GM21825 (cell line): ENCODE measurements around the gene PLP1.
"Not testable (repeated sequence)": the region's sequence is repeated elsewhere in the genome, so short reads cannot be mapped to it uniquely, and the experiment has no call there.

Experiments
- ATAC-seq: cut with Tn5 transposase; IDR thresholded peaks from one replicate; pipeline ENCODE4 v1.9.1; 2021; ENCODE audit warnings: mild to moderate bottlenecking, moderate library complexity; ENCODE audit not compliant: unreplicated experiment

The PLP1 gene, protein sequence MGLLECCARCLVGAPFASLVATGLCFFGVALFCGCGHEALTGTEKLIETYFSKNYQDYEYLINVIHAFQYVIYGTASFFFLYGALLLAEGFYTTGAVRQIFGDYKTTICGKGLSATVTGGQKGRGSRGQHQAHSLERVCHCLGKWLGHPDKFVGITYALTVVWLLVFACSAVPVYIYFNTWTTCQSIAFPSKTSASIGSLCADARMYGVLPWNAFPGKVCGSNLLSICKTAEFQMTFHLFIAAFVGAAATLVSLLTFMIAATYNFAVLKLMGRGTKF

DNA sequence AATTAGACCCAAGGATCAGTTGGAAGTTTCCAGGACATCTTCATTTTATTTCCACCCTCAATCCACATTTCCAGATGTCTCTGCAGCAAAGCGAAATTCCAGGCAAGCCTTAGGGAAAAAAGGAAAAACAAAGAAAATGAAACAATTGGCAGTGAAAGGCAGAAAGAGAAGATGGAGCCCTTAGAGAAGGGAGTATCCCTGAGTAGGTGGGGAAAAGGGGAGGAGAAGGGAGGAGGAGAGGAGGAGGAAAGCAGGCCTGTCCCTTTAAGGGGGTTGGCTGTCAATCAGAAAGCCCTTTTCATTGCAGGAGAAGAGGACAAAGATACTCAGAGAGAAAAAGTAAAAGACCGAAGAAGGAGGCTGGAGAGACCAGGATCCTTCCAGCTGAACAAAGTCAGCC, at the start of gene PLP1:
Gene PLP1, plus strand, starts transcription at position 295 of the 400 bp plus-strand sequence. CDS start 156 bp downstream, outside the sequence.
- ATAC-seq: no peak

DNA sequence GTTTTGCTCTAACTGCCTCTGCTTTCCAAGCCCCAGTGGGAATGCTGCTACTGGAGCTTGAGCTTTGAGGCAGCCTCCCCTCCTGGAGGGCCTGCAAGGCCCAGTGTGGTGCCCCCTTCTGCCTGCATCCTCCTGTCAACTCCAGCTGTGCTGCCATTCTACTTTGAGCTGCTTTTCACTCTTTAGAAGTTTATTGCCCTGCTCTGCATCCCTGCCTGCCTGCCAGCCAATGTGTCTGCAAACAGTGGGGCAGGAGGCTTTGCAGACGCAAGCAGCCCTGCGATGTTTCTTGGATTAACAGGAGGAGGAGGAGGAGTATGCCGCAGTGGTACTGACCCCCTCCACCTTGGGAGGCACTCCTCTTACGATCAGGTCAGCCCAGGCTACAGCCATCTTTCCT, 49.5 kb upstream of the PLP1 start:
- ATAC-seq: no peak

DNA sequence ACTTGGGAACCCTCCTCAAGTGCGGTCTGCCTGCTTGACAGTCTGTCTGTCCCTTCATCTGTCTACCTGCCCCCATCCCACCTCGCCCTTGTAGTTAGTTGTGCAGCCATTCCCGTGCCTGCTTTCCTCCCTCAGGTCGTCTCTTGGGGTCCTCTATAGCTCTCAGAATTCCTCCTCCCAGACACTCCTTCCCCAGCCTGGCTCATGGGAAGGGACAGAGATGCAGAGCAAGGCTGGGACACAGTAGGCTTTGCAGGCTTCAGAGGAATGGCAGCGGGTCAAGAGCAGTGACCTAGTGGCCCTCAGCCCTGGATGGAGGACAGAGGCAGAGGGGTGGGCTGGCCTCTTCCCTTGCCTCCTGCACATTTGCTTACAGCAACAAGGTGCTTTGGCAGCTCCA, 47.6 kb upstream of the PLP1 start:
- ATAC-seq: no peak

DNA sequence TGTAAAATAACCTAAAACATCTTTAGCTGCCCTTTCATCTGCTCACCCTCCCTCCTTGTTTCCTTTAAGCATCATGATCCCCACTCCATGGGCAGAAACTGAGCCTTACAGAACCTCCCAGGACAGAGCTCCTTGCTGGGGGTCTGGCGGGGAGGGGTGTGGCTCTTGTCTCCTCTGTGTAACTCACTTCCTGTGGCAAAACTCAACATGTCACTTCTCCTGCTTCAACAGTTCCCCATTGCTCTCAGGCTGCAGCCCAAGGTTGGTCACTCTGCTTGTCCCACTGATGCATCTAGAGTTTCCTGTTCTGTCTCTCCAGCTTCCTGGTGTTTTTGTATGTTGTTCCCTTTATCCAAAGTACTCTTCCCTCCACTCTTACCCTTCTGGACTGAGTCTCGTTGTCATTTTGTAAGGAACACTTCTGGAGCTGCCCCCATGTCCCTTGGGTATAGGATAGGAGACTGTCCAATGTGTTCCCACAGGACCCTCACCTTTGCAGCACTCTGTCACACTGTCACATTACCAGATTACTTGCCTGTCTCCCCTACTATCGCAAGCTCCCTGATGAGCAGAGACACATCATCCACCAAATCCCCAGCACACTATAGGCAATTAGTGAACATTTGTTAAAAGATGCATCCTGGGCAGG, 46.4 kb upstream of the PLP1 start:
- no peak for ATAC-seq

DNA sequence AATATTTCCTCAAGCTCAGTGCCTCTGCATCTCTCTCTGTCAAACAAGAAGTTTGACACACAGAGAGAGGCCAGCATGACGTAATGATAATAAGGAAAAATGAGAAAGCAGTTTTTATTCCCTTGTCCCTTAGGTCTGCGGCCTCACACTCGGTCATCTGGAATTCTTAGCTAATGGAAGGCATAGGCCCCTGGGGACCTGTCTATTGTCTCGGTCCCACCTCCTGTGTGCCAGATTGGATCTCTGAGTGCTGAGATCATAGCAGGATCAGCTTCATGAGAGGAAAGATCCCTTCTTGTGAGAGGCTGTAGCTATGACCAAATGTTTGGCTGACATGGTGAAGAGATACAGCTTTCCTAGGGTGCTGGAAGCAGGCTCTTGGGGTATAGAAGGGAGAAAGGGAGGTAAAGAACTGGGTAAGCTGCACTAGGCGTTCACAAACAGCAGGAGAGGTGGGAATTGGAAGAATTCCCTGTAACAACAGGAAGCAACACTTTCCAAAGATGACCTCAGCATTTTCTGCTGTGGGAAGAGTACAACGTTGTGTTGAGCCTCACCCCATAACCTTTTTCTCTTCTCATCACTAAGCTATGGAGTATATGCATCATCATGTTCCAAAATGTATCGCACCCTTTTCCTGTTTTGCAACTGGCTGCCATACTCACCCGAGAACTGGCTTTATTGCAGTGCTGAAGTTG, 45.7 kb upstream of the PLP1 start:
- ATAC-seq: no peak

DNA sequence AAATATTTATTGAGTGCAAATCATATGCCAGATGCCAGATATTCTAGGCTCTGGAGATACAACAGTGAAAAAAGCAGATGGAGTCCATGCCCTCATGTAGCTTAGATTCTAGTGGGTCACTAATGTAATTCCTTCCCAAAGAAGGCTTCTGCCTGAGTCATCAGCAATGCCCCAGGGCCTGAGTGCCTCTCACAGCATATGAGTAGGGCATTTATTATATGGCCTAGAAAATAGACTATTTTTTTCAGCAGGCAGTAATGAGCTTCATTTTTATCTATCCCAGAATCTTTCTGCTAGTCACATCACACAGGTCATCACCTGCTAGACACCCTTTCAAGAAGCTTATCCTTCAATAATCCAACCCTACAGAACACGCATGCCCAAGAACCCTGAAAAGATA, 43.6 kb upstream of the PLP1 start:
- no peak for ATAC-seq

DNA sequence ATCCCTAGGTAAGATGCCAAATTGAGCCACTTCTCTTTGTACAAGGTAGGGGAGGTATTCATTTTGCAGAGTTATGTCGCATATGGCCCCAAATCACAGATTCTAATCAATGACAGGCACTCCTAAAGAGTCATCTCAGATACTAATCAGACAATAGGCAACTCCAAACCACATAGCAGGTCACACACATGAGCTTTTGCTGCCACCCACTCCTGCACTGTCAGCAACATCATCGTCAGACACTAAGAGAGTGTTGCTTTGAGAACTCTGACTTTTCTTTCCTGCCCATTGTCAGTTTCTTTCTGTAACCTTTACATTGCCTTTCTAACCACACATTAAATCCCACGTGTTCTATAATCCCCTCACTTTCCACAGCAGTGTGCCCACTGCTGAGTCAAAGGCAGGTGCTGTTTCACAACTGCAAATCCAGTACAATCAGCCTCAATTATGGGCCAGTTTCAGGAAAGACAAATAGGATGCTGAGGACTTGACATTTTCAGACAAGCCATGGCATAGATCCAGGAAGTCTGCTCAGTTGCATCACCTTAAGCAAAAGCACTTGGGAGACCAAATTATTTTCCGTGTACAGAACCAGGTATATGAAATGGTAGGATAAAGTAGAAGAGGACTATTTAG, 42.4 kb upstream of the PLP1 start:
- ATAC-seq: no peak

DNA sequence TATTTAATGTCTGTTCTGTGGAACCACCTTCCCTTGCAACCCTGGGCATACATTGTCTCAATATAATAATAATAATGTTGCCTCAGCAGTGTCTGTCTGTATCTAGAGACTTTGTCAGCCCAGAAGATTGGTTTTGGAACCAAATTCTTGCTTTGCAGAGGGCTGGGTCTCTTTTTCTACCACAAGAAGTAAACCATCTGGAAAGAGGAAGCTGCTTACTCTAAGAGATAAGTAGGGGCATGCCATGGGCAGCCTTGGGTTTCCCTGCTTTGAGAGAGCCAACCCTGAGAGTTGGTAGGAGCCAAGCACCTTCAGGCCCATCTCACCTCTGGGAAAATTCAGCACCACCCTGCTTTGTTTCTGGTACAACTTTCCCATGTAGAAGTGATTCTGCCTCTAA, 38.9 kb upstream of the PLP1 start:
- ATAC-seq: no peak

DNA sequence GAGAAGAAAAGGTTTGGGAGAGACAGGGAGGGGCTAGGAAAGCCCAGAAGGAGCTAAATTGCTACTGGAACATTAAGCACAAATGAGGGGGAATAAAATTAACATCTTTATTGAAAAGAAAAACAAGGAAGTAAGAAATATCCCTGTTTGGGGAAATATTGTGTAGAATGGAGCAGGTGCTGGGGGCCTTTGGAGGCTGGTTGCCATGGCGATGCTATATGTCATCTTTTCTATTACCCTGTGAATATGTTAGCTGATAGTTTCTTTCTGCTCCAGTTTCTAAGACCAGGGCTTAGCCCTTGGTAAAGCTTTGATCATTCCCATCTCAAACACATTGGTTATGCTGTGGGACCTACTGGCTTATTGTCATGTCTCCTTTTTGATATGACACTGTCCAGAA, 37.2 kb upstream of the PLP1 start:
- no peak for ATAC-seq

DNA sequence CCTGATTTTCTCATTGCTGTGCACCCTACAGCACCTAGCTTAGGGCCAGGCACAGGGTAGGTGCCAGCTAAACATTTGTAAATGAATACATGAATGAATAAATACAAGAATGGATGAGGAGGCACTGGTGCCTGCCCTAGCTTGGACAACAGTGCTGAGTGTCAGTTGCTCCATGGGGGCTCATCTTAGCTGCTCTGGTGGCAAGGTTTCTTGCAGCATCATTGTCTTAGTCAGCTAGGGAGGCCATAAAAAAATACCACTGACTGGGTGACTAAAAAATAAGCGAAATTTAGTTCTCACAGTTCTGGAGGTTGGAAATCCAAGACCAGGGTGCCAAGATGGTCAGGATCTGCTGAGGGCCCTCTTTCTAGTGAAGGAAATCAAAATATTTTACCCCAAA, 34.8 kb upstream of the PLP1 start:
- ATAC-seq: no peak

DNA sequence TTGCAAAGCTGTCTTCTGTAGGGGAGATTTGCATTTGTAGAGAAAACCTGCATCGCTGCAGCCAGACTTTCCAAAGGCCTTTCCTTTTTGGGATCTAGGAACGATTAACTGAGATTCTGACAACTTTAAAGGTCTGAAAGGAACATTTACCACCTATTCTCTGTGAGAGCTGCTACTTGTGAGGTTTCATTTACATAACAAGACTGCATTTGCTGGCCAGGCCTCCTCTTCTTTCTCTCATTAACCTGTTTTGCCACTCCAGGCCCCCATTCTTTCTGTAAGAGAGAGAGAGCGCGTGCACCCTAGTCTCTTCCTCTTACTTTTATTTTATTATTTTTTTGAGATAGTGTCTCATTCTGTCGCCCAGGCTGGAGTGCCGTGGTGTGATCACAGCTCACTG, 34.3 kb upstream of the PLP1 start:
- no peak for ATAC-seq

DNA sequence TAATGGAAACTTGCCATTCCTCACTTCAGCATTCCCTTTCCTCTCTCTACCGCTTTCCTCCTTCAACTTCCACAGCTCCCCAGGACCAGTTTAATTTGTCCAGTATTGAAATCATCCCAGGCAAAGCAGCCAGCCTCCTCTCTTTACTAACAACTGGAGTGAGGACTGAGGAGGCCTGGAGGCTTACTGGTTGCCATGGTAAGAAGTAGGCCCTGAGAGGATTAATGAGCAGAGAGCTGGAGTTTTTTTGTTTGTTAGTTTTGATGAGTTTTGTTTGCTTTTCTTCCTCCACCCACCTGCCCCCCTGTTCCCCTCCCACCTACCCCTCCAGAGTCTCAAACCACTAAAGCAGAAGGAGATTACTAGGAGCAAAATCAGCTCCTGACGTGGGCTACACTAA, 29.5 kb upstream of the PLP1 start:
- ATAC-seq: no peak

DNA sequence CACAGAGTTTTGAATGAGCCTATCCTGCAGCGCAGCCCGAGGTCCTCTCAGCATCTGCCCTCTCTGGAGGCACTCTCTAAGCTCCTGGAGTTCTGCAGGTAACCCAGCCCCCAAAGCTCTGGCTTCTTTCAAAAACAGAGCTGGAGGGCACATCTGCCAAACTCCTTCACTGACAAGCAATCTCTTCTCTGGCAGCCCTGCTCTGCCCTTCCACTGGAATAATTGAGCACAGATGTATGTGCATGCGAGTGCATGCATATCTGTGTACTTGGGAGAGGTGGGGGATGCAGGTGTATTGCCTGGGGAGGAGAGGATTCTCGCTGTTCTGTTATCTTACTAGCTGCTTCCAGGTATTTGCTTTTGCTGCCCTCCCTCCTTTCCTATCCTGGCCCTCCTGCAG, 22.2 kb upstream of the PLP1 start:
- no peak for ATAC-seq

DNA sequence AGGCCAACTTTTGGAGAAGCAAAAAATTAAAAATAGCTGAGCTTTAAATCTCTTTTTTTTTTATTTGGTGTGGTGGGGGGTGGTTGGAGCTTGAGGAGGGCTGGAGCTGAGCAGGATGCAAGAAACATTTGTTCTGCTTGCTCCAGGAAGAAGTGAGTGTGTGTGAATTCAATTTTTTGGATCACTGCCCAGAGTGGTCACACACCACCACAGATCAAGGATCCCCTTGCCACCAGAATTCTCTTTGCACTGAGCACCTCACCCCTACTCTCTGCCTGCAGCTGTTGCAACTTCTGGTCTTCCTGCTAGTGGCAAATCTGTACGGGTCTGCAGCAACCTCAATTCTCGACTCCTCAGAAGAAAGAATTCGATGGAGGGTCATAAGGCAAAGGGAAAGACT, 19.9 kb upstream of the PLP1 start:
- ATAC-seq: no peak

DNA sequence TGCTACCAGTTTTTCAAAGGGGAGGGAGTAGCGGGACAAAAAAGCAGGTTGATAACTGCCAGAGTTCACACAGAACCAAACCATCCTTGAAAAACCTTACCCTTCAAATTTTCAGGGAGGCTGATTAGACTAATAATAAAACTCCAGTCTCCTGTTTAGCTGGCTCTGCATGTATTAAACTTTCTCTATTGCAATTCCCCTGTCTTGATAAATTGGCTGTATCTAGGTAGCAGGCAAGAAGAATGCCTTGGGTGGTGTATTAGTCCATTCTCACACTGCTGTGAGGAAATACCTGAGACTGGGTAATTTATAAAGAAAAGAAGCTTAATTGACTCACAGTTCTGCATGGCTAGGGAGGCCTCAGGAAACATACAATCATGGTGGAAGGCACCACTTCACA, 18.1 kb upstream of the PLP1 start:
- ATAC-seq: no peak

DNA sequence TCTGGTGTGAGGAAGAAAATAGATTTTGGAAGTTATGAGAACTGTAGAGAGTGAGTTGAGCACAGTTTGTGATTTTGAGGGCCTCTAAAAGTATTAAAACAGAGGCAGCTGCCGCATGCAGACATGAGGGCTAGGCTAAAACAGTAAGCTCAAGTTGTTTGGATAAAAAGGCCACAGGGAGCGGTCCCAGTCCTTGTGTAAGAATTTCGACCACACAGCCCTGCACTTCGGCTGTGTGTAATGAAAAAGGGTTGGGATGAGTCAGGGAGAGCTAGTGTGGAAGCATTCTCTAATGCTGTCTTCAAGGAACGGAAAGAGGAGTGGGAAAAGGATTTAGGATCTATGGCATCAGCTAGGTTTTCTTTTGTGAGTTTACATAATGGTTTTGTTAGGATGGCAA, 13.1 kb upstream of the PLP1 start:
- not testable (repeated sequence) for ATAC-seq

DNA sequence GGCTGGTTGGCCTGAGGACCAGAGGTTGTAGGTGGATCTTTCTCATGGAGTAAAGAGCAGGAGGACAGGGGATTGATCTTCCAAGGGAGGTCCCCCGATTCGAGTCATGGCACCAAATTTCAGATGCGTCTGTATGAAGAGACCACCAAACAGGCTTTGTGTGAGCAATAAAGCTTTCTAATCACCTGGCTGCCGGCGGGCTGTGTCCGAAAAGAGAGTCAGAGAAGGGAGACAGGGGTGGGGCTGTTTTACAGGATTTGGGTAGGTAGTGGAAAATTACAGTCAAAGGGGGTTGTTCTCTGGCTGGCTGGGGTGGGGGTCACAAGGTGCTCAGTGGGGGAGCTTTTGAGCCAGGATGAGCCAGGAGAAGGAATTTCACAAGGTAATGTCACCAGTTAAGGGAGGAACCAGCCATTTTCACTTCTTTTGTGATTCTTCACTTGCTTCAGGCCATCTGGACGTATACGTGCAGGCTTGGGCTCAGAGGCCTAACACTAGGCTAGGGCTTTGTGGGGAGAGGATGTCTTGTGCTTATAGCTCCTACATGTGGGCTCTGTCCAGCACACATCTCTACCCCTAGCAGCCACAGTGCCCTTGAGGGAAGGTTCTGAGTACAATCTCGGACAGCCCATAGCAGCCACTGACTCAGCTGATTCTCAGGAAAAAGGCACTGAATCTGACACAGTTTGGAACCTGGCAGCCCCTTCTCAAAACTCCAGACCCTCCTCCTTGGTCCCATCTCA, 9.7 kb upstream of the PLP1 start:
- not testable (repeated sequence) for ATAC-seq

DNA sequence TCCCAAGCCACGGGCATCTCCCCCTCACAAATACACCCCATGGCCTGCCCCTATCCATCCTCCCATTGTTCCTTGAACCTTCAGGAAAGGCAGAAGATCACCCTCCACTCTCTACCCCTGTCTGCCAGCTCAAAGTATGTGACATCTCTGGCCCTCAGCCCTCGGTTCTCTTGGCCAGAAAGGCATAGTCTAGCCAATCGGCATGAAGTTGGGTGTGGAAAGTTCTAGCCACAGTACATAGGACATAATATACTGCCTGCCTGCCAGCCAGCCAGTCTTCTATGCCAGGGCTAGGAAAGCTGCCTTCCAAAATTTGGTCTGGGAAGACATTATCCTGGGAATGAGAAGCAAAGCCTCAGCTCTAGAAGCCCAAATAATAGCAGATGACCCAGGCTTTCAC, 3.2 kb upstream of the PLP1 start:
- no peak for ATAC-seq

DNA sequence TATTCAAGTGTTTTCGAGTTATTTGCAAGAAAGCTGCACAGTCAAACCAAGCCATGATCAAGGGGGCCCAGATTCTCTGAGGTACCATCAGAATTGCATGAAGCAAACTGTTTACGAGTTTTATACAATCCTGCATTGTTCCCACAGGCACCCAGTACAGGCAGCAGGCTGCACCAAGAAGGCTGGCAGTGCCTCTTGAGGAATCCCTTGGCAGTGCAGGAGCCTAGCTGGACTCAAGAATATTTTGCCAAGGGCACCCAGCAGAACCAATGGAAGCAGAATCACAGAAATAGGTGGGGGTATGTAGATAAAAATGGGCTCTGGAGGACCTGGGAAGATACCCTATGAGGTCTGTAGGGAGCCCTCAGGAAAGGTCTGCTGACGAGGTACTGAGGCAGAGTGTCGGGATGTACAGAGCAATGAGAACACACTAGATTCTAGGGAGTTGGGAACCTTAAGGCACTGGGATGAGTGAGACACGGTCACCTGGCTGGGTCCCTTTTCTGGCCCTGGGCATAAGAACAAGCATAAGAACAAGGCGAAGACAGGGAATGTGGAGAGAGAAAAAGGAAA, 2.5 kb upstream of the PLP1 start:
- ATAC-seq: no peak

DNA sequence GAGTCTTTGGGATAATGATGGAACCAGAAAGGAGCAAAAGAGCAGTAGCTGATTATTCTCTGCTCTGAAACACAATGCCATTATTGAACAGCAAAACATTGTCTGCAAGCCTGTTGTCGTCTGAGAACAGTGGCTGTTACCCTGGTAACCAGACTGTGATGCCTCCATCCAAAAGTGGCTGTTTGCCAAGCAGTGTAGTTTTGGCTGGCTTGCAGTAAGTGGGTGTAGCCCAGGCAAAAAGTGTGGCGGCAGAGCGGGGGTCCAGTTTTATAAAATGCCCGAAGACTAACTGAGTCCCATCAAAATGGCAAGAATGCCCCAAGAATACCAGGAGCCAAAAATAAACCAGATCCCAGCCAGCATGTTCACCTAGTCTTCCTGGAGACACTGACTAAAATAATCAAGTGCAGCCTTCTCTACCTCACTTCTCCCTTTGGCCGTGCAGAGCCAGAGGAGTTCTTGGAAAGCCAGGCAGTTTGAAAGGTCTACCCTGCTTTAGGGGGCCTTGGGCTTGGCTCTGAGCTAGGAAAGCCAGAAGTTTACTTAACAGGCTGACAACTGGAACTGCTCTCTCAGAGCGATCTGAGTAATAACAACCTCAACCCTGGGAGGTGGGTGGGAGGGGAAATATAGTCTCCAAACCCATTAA, 2.6 kb downstream of the PLP1 start:
- no peak for ATAC-seq
